SK-N-SH (cell line): ENCODE data around the gene NOC2L. TPM values are rescaled to one million over a fixed set of nuclear protein-coding genes. Genes with fewer than 3 reads are reported as not detected.

Experiments used
- CTCF ChIA-PET: fragments of 300-600, 350-600 bp; formaldehyde crosslinking; extraction: SDS; loops from one replicate; lab custom pipeline; 2021; lab: Yijun Ruan, JAX
- POLR2A ChIA-PET: fragments of 350-600 bp; sonication (Branson Sonifier 250); formaldehyde crosslinking; extraction: SDS; loops from one replicate; lab custom pipeline; 2020; ENCODE audit warnings: antibody characterized with exemption, inconsistent platforms; lab: Yijun Ruan, JAX
- DNase-seq: peaks from one replicate; pipeline ENCODE4 v3.0.0; 2012
- H2AFZ ChIP-seq: fragments of 200-600 bp; sonication (generic); 2 replicates; pipeline ENCODE4 v1.8.1; 2016; ENCODE audit warnings: antibody characterized with exemption, mild to moderate bottlenecking, low read depth
- H3F3A ChIP-seq: fragments of 200-600 bp; sonication (generic); replicated peaks from 2 replicates; pipeline ENCODE3; 2016; ENCODE audit warnings: antibody characterized with exemption, mild to moderate bottlenecking; ENCODE audit not compliant: insufficient read depth
- H3K27ac ChIP-seq, 2 experiments: fragments of 200-500 bp in 1 of 2; fragments of 200-600 bp in 1 of 2; sonication (Bioruptor generic) in 1 of 2; sonication (generic), shearing (Covaris generic) in 1 of 2; 2 replicates each; pipeline versions ENCODE4 v1.5.1 to v1.6.1; 2014 to 2016; ENCODE audit warnings: low read depth in 2 of 2, inconsistent platforms in 1 of 2, low read length in 1 of 2, mild to moderate bottlenecking in 1 of 2, mixed read lengths in 1 of 2
- H3K27me3 ChIP-seq: fragments of 200-600 bp; sonication (generic), shearing (Covaris generic); 2 replicates; pipeline ENCODE4 v1.6.1; 2016; ENCODE audit warnings: mixed run types; ENCODE audit not compliant: insufficient read depth
- H3K36me3 ChIP-seq, 2 experiments: fragments of 200-500 bp in 1 of 2; fragments of 200-600 bp in 1 of 2; sonication (Bioruptor generic) in 1 of 2; sonication (generic) in 1 of 2; replicated peaks in 1 of 2; 2 replicates each; pipeline versions ENCODE3 to v1.5.1; 2014 to 2016; ENCODE audit warnings: low read length in 1 of 2, mild to moderate bottlenecking in 1 of 2; ENCODE audit not compliant: insufficient read depth in 2 of 2, control insufficient read depth in 1 of 2
- H3K4me1 ChIP-seq, 2 experiments: fragments of 200-500 bp in 1 of 2; fragments of 200-600 bp in 1 of 2; sonication (Bioruptor generic) in 1 of 2; sonication (generic), shearing (Covaris generic) in 1 of 2; 2 replicates each; pipeline versions ENCODE4 v1.5.1 to v1.6.1; 2014 to 2016; ENCODE audit warnings: low read depth in 1 of 2, low read length in 1 of 2, mixed run types in 1 of 2; ENCODE audit not compliant: insufficient read depth in 2 of 2, control insufficient read depth in 1 of 2
- H3K4me2 ChIP-seq: fragments of 200-600 bp; sonication (generic), shearing (Covaris generic); 2 replicates; pipeline ENCODE4 v1.6.1; 2017; ENCODE audit warnings: mixed run types
- H3K4me3 ChIP-seq, 2 experiments: fragments of 200-500 bp in 1 of 2; fragments of 200-600 bp in 1 of 2; sonication (Bioruptor generic) in 1 of 2; sonication (generic), shearing (Covaris generic) in 1 of 2; 2 replicates each; pipeline versions ENCODE4 v1.5.1 to v1.8.1; 2014 to 2016; ENCODE audit warnings: low read depth in 2 of 2, inconsistent platforms in 1 of 2, low read length in 1 of 2, mild to moderate bottlenecking in 1 of 2, mixed read lengths in 1 of 2, moderate library complexity in 1 of 2
- H3K79me2 ChIP-seq: fragments of 200-600 bp; sonication (generic); 2 replicates; pipeline ENCODE4 v1.8.1; 2017; ENCODE audit warnings: mild to moderate bottlenecking; ENCODE audit not compliant: insufficient read depth
- H3K9ac ChIP-seq: fragments of 200-600 bp; sonication (generic); 2 replicates; pipeline ENCODE4 v1.6.1; 2017; ENCODE audit warnings: mixed run types
- H3K9me2 ChIP-seq: fragments of 200-600 bp; sonication (generic); 2 replicates; pipeline ENCODE4 v1.6.1; 2017; ENCODE audit warnings: mixed run types
- H3K9me3 ChIP-seq: fragments of 200-600 bp; sonication (generic); 2 replicates; pipeline ENCODE4 v1.6.1; 2017; ENCODE audit warnings: mixed run types, mild to moderate bottlenecking, moderate library complexity
- H4K20me1 ChIP-seq: fragments of 200-600 bp; sonication (generic); 2 replicates; pipeline ENCODE4 v1.6.1; 2017; ENCODE audit warnings: mild to moderate bottlenecking, mixed run types; ENCODE audit not compliant: insufficient read depth
- CHD2 ChIP-seq: fragments of 150-350 bp; IDR thresholded peaks from 2 replicates; pipeline ENCODE4 v1.6.1; 2018; ENCODE audit warnings: low read length; ENCODE audit not compliant: partially characterized antibody
- ELF1 ChIP-seq: IDR thresholded peaks from 2 replicates; pipeline ENCODE4 v1.4.0; 2012
- EP300 ChIP-seq, 2 experiments: IDR thresholded peaks; 2 replicates each; pipeline versions ENCODE4 v1.4.0 to v1.6.1; 2012; ENCODE audit warnings: borderline replicate concordance in 1 of 2, low read depth in 1 of 2, low read length in 1 of 2
- EZH2phosphoT487 ChIP-seq: fragments of 200-600 bp; sonication (generic); IDR thresholded peaks from 2 replicates; pipeline ENCODE4 v1.6.1; 2017; ENCODE audit warnings: low read depth, mixed run types, mild to moderate bottlenecking, antibody characterized with exemption, moderate library complexity, borderline replicate concordance
- FOSL2 ChIP-seq: IDR thresholded peaks from 2 replicates; pipeline ENCODE4 v1.4.0; 2012; ENCODE audit warnings: low read depth, mild to moderate bottlenecking, moderate library complexity, borderline replicate concordance
- FOXJ3 ChIP-seq: sonication (generic); formaldehyde crosslinking; IDR thresholded peaks from 2 replicates; pipeline ENCODE4 v1.5.1; 2020; ENCODE audit warnings: mild to moderate bottlenecking, missing genetic modification reagents
- GABPA ChIP-seq: IDR thresholded peaks from 2 replicates; pipeline ENCODE4 v1.4.0; 2012; ENCODE audit warnings: low read depth, mild to moderate bottlenecking
- JUND ChIP-seq: IDR thresholded peaks from 2 replicates; pipeline ENCODE4 v1.4.0; 2012
- MEF2A ChIP-seq: IDR thresholded peaks from 2 replicates; pipeline ENCODE4 v1.4.0; 2012; ENCODE audit warnings: low read depth, borderline replicate concordance
- MXI1 ChIP-seq: IDR thresholded peaks from 2 replicates; pipeline ENCODE4 v1.6.1; 2012; ENCODE audit warnings: mild to moderate bottlenecking, low read depth, low read length, improper control_type of control experiment
- NRF1 ChIP-seq: IDR thresholded peaks from 2 replicates; pipeline ENCODE4 v1.6.1; 2012; ENCODE audit warnings: low read depth, mild to moderate bottlenecking, low read length
- RFX5 ChIP-seq: IDR thresholded peaks from 2 replicates; pipeline ENCODE4 v1.6.1; 2012; ENCODE audit warnings: mild to moderate bottlenecking, improper control_type of control experiment, low read length
- SIN3A ChIP-seq: IDR thresholded peaks from 2 replicates; pipeline ENCODE4 v1.6.1; 2012; ENCODE audit warnings: low read depth, mild to moderate bottlenecking, low read length, moderate library complexity, borderline replicate concordance
- TAF1 ChIP-seq: IDR thresholded peaks from 2 replicates; pipeline ENCODE4 v1.6.1; 2012; ENCODE audit warnings: low read depth, mild to moderate bottlenecking, low read length, moderate library complexity, borderline replicate concordance
- WGBS: methylation state at CpG from one replicate; pipeline ENCODE4 v1.1.6; 2017; ENCODE audit warnings: low lambda C conversion rate; 5-methylcytosine and 5-hydroxymethylcytosine counted together
- polyA plus RNA-seq, 3 experiments: library from polyadenylated mRNA; depleted of rRNA; stranded (reverse); fragments of >200 nt; gene quantifications; 2 replicates each; pipeline ENCODE4 v1.2.3, GENCODE V29; 2012
- TF ChIP-seq, protein P1 (sequence below): fragments of 150-350 bp; IDR thresholded peaks from 2 replicates; pipeline ENCODE4 v1.6.1; 2016; ENCODE audit warnings: mild to moderate bottlenecking, low read depth, low read length
- TF ChIP-seq, protein P2 (sequence below): IDR thresholded peaks from 2 replicates; pipeline ENCODE4 v1.4.0; 2012; ENCODE audit warnings: low read depth, borderline replicate concordance
- TF ChIP-seq, protein P3 (sequence below): IDR thresholded peaks from 2 replicates; pipeline ENCODE4; 2012
- TF ChIP-seq, protein P4 (sequence below): IDR thresholded peaks from 2 replicates; pipeline ENCODE4 v1.4.0; 2012; ENCODE audit warnings: low read depth
- TF ChIP-seq, protein P5 (sequence below): IDR thresholded peaks from 2 replicates; pipeline ENCODE4 v1.4.0; 2012; ENCODE audit warnings: low read depth, borderline replicate concordance

Gene NOC2L
- polyA plus RNA-seq, 1 of the 3 experiments (the other 2 are of a cell fraction), result 124 TPM

DNA sequence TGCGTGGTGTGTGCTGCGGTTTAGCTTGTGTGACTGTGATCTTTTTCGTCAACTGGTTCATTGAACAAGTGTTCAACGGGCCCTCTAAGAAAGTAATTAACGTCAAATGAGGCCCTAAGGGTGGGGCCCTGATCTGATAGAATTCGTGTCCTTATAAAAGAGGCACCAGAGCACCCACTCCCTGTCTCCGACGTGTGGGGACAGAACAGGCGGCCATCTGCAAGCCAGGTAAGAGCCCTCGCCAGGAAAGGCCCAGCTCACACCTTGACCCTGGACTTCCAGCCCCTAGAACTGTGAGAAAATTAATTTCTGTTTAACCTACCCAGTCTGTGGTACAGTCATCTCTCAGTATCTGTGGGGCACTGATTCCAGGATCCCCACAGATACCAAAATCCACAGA is 55.8 kb downstream of the NOC2L start:
- Histone ChIP-seq H4K20me1 (no peaks in the 10 kb centered on the region), H2AFZ (no peak overlapping the region), H3K27me3 (no peaks in the 10 kb centered on the region), H3K9ac (no peak overlapping the region), H3K4me1 (peaks cover 0 to 18% of the 10 kb centered on the region in 2 experiments; a peak in 1 of 4 replicates), H3K4me2 (no peak overlapping the region), H3K9me2 (no peaks in the 10 kb centered on the region), H3K4me3 (no peak overlapping the region)
- ChIA-PET CTCF (interaction anchor here (0.6 to 4.7 kb wide), 12 partner anchors 10 to 61 kb away, joined by 3 to 125 read pairs (median 4); no protein-coding TSS in a partner anchor), POLR2A (no interaction called here)
- no peak for DNase-seq
- TF ChIP-seq RFX5, result no peak
- TF ChIP-seq, protein P1, sequence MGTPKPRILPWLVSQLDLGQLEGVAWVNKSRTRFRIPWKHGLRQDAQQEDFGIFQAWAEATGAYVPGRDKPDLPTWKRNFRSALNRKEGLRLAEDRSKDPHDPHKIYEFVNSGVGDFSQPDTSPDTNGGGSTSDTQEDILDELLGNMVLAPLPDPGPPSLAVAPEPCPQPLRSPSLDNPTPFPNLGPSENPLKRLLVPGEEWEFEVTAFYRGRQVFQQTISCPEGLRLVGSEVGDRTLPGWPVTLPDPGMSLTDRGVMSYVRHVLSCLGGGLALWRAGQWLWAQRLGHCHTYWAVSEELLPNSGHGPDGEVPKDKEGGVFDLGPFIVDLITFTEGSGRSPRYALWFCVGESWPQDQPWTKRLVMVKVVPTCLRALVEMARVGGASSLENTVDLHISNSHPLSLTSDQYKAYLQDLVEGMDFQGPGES, result no peak
- TF ChIP-seq GABPA, result no peak
- no peak for TF ChIP-seq JUND
- TF ChIP-seq SIN3A, result no peak
- TF ChIP-seq, protein P2, sequence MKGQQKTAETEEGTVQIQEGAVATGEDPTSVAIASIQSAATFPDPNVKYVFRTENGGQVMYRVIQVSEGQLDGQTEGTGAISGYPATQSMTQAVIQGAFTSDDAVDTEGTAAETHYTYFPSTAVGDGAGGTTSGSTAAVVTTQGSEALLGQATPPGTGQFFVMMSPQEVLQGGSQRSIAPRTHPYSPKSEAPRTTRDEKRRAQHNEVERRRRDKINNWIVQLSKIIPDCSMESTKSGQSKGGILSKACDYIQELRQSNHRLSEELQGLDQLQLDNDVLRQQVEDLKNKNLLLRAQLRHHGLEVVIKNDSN, result no peak
- TF ChIP-seq FOSL2, result no peak
- no peak for TF ChIP-seq EP300 (IDR thresholded peaks at IDR 0.05; ENCODE audit: borderline replicate concordance in 1 of 2, low read depth in 1 of 2, low read length in 1 of 2)
- TF ChIP-seq, protein P3, sequence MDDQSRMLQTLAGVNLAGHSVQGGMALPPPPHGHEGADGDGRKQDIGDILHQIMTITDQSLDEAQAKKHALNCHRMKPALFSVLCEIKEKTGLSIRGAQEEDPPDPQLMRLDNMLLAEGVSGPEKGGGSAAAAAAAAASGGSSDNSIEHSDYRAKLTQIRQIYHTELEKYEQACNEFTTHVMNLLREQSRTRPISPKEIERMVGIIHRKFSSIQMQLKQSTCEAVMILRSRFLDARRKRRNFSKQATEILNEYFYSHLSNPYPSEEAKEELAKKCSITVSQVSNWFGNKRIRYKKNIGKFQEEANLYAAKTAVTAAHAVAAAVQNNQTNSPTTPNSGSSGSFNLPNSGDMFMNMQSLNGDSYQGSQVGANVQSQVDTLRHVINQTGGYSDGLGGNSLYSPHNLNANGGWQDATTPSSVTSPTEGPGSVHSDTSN, result no peak
- TF ChIP-seq, protein P4, sequence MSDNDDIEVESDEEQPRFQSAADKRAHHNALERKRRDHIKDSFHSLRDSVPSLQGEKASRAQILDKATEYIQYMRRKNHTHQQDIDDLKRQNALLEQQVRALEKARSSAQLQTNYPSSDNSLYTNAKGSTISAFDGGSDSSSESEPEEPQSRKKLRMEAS, result no peak
- no peak for TF ChIP-seq ELF1
- no peak for TF ChIP-seq MXI1
- TF ChIP-seq FOXJ3 (CRISPR knock-in tag), result no peak
- TF ChIP-seq TAF1, result no peak
- no peak for TF ChIP-seq EZH2phosphoT487
- TF ChIP-seq, all 33 proteins: peak for 0
- Histone ChIP-seq H3F3A (no peaks in the 10 kb centered on the region), H3K79me2 (no peaks in the 10 kb centered on the region), H3K9me3 (no peaks in the 10 kb centered on the region), H3K27ac (no peak overlapping the region), H3K36me3 (no peaks in the 10 kb centered on the region)
- 92% methylated on average over 10 of the region's 10 CpGs for WGBS

DNA sequence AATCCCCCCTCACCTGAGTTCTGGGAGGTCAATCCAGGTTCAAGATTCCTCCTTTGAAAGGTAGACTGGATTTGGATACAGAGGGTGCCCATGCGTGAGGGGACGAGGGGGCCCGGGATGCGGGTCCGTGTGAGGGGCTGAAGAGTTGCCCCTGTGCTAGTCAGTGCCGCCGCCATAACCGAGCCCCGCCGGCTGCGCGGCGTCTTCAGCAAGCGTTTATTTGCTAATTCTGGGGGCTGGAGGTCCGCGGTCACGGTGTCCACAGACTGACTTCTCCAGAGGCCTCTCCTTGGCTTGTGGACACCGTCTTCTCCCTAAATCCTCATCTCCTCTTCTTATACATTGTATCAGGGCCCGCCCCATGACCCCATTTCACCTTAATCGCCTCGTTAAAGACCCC is 56.3 kb downstream of the NOC2L start:
- POLR2A ChIA-PET, result no interaction called here
- WGBS, result 97% methylated on average over 12 of the region's 21 CpGs
- Histone ChIP-seq H4K20me1 (no peaks in the 10 kb centered on the region), H3K79me2 (no peaks in the 10 kb centered on the region), H3K36me3 (no peaks in the 10 kb centered on the region), H3F3A (no peaks in the 10 kb centered on the region), H3K27ac (no peak overlapping the region), H3K27me3 (peaks cover 4% of the 10 kb centered on the region; the same call in 1 of the 2 replicates), H3K9me2 (no peaks in the 10 kb centered on the region), H2AFZ (no peak overlapping the region), H3K4me2 (no peak overlapping the region), H3K4me3 (no peak overlapping the region), H3K9me3 (no peaks in the 10 kb centered on the region), H3K4me1 (peaks cover 0 to 18% of the 10 kb centered on the region in 2 experiments; a peak in 1 of 4 replicates), H3K9ac (no peak overlapping the region)
- CTCF ChIA-PET, result interaction anchor here (1.0 to 4.7 kb wide), 7 partner anchors 10 to 38 kb away, joined by 3 to 125 read pairs (median 5); no protein-coding TSS in a partner anchor
- TF ChIP-seq, protein P4, result no peak
- TF ChIP-seq MEF2A (no peak), NRF1 (no peak), CHD2 (no peak), FOXJ3 (CRISPR knock-in tag) (no peak)
- TF ChIP-seq, protein P1, result no peak
- TF ChIP-seq, protein P5, sequence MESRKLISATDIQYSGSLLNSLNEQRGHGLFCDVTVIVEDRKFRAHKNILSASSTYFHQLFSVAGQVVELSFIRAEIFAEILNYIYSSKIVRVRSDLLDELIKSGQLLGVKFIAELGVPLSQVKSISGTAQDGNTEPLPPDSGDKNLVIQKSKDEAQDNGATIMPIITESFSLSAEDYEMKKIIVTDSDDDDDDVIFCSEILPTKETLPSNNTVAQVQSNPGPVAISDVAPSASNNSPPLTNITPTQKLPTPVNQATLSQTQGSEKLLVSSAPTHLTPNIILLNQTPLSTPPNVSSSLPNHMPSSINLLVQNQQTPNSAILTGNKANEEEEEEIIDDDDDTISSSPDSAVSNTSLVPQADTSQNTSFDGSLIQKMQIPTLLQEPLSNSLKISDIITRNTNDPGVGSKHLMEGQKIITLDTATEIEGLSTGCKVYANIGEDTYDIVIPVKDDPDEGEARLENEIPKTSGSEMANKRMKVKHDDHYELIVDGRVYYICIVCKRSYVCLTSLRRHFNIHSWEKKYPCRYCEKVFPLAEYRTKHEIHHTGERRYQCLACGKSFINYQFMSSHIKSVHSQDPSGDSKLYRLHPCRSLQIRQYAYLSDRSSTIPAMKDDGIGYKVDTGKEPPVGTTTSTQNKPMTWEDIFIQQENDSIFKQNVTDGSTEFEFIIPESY, result no peak
- peak; percentile 3 for DNase-seq
